HepG2 (cell line): Measurements from ENCODE around the gene DDI2.

Experiments
- GABPA ChIP-seq, 2 experiments: IDR thresholded peaks; 2 replicates each; pipeline ENCODE4 v1.6.1; 2011 to 2016; ENCODE audit warnings: low read depth in 2 of 2, low read length in 1 of 2, missing biosample characterization in 1 of 2, missing genetic modification characterization in 1 of 2
- TF ChIP-seq, protein P1 (sequence below), 2 experiments: IDR thresholded peaks; 2 replicates each; pipeline ENCODE4 v1.6.1; 2011 to 2012; ENCODE audit warnings: low read length in 2 of 2, borderline replicate concordance in 1 of 2, low read depth in 1 of 2, mild to moderate bottlenecking in 1 of 2, moderate library complexity in 1 of 2

DNA sequence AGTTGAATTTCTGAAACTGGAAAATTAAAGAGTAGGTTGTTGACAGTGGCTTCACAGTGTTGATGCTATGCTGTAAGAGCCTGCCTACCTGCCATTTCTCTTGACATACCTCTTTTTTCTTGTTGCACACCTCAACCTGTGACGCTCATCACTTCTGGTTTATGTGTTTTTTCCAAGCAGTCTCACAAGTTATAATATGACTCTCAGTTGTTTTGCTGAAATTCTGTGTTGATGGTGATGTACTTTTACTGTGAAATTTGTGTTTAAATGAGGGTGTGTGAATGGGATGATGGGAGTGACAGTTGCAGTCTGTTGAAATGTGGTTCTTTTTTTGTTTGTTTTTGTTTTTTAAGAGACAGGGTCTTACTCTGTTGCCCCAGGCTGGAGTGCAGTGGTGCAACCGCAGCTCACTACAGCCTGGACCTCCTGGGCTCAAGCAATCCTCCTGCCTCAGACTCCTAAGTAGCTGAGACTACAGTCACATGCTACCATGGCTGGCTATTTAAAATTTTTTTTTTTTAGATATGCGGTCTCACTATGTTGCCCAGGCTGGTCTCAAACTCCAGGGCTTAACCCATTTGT is 7.0 kb downstream of the DDI2 start:
- TF ChIP-seq, protein P1, sequence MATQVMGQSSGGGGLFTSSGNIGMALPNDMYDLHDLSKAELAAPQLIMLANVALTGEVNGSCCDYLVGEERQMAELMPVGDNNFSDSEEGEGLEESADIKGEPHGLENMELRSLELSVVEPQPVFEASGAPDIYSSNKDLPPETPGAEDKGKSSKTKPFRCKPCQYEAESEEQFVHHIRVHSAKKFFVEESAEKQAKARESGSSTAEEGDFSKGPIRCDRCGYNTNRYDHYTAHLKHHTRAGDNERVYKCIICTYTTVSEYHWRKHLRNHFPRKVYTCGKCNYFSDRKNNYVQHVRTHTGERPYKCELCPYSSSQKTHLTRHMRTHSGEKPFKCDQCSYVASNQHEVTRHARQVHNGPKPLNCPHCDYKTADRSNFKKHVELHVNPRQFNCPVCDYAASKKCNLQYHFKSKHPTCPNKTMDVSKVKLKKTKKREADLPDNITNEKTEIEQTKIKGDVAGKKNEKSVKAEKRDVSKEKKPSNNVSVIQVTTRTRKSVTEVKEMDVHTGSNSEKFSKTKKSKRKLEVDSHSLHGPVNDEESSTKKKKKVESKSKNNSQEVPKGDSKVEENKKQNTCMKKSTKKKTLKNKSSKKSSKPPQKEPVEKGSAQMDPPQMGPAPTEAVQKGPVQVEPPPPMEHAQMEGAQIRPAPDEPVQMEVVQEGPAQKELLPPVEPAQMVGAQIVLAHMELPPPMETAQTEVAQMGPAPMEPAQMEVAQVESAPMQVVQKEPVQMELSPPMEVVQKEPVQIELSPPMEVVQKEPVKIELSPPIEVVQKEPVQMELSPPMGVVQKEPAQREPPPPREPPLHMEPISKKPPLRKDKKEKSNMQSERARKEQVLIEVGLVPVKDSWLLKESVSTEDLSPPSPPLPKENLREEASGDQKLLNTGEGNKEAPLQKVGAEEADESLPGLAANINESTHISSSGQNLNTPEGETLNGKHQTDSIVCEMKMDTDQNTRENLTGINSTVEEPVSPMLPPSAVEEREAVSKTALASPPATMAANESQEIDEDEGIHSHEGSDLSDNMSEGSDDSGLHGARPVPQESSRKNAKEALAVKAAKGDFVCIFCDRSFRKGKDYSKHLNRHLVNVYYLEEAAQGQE (IDR thresholded peaks at IDR 0.05; ENCODE audit: borderline replicate concordance in 1 of 2, low read depth in 1 of 2, low read length in 2 of 2), result no peak
- TF ChIP-seq GABPA (IDR thresholded peaks at IDR 0.05; ENCODE audit: low read depth, low read length), result no peak
- TF ChIP-seq GABPA (CRISPR knock-in tag; IDR thresholded peaks at IDR 0.05; ENCODE audit: low read depth), result no peak
